ENCODE data around the gene LPO.

LPO gene

DNA sequence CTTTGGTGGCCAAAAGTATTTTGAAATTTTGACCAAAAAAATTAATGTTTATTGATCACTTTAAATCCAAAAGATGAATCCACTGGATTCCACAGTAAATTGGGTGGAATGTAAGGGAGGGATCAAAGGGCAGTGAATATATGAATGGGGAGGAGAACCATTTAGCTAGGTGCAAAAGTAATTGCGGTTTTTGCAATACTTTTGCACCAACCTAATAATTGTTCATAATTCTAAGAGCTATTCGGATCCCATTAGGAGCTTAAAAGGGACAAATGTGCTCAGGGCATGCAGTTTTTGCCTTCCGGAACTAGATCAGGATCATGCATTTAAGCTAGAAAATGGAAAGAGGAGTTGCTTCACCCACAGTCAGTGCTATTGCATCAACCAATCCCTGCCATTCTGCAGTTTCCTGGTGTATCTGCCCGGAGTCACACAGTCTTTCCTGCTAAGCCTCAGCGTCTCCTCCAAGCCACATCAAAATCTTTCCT lies at the start of gene LPO:
Gene LPO (plus strand): TSS at position 438 of the 488 bp plus-strand sequence. CDS start 4,396 bp downstream, outside the sequence.
- no peaks in the 10 kb centered on the region for H3K9me3 Mint-ChIP-seq (ENCODE audit: low read depth)
- H3K4me3 Mint-ChIP-seq, result no peak within 1 kb of the TSS
- no peaks in the 10 kb centered on the region for H3K36me3 Mint-ChIP-seq
- H3K27me3 Mint-ChIP-seq, result peaks cover 14% of the 10 kb centered on the region
- no peaks in the 10 kb centered on the region for H3K4me1 Mint-ChIP-seq (ENCODE audit: low read depth)
- H3K27ac Mint-ChIP-seq, result no peak within 1 kb of the TSS

GRCh38 chr17:58189436-58190146 lies 48.8 kb upstream of the LPO start:
- no peak overlapping the region for H3K27ac Mint-ChIP-seq
- H3K4me1 Mint-ChIP-seq (ENCODE audit: low read depth), result peaks cover 3% of the 10 kb centered on the region
- H3K4me3 Mint-ChIP-seq, result no peak overlapping the region
- no peaks in the 10 kb centered on the region for H3K36me3 Mint-ChIP-seq
- no peaks in the 10 kb centered on the region for H3K9me3 Mint-ChIP-seq (ENCODE audit: low read depth)
- peaks cover 3% of the 10 kb centered on the region for H3K27me3 Mint-ChIP-seq

- Mint-ChIP-seq H3K4me1 (ENCODE audit: low read depth) (no peaks in the 10 kb centered on the region), H3K27ac (no peak overlapping the region), H3K36me3 (no peaks in the 10 kb centered on the region), H3K4me3 (no peak overlapping the region), H3K9me3 (ENCODE audit: low read depth) (no peaks in the 10 kb centered on the region), H3K27me3 (peaks cover 5% of the 10 kb centered on the region)
These were observed 47.0 kb upstream of the LPO start for GRCh38 chr17:58191241-58191896.

- Mint-ChIP-seq H3K4me1 (ENCODE audit: low read depth) (no peaks in the 10 kb centered on the region), H3K27ac (no peak within 1 kb of the TSS), H3K27me3 (peaks cover 3% of the 10 kb centered on the region), H3K4me3 (no peak within 1 kb of the TSS), H3K36me3 (no peaks in the 10 kb centered on the region), H3K9me3 (ENCODE audit: low read depth) (no peaks in the 10 kb centered on the region)
These were observed 45.8 kb upstream of the LPO start, which contains the start of gene EPX for GRCh38 chr17:58192612-58193011. Gene EPX (plus strand): TSS chr17:58192726. CDS start chr17:58192847, 121 bp downstream.

DNA sequence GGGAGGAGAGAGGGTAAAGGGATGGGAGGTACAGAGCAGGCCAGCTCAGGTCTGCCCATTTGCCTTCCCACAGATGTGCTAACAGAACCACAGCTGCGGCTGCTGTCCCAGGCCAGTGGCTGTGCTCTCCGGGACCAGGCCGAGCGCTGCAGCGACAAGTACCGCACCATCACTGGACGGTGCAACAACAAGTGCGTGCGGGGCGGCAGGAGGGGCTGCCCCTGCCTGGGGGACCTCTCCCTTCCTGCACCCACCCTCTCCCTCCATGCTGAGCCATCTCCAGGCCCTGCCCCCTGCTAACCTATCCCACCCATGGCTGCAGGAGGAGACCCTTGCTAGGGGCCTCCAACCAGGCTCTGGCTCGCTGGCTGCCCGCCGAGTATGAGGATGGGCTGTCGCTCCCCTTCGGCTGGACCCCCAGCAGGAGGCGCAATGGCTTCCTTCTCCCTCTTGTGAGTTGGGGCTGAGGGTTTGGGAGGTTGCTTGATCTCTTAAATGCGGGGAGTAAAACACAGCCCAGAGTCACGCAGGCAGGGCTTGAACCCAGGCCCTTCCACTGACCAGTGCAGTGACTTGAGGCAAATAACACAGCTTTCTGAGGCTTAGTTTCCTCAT lies 44.6 kb upstream of the LPO start:
- H3K27me3 Mint-ChIP-seq, result peaks cover 10% of the 10 kb centered on the region
- no peaks in the 10 kb centered on the region for H3K36me3 Mint-ChIP-seq
- no peaks in the 10 kb centered on the region for H3K4me1 Mint-ChIP-seq (ENCODE audit: low read depth)
- no peaks in the 10 kb centered on the region for H3K9me3 Mint-ChIP-seq (ENCODE audit: low read depth)
- no peak overlapping the region for H3K27ac Mint-ChIP-seq
- no peak overlapping the region for H3K4me3 Mint-ChIP-seq

- H3K9me3 Mint-ChIP-seq (ENCODE audit: low read depth), result no peaks in the 10 kb centered on the region
- no peak overlapping the region for H3K4me3 Mint-ChIP-seq
- no peaks in the 10 kb centered on the region for H3K36me3 Mint-ChIP-seq
- H3K4me1 Mint-ChIP-seq (ENCODE audit: low read depth), result peaks cover 2% of the 10 kb centered on the region
- H3K27ac Mint-ChIP-seq, result no peak overlapping the region
- peaks cover 12% of the 10 kb centered on the region for H3K27me3 Mint-ChIP-seq
These were observed 42.8 kb upstream of the LPO start for GRCh38 chr17:58195518-58196123.

- peaks cover 12% of the 10 kb centered on the region for H3K27me3 Mint-ChIP-seq
- H3K9me3 Mint-ChIP-seq (ENCODE audit: low read depth), result no peaks in the 10 kb centered on the region
- peaks cover 2% of the 10 kb centered on the region for H3K4me1 Mint-ChIP-seq (ENCODE audit: low read depth)
- no peak overlapping the region for H3K27ac Mint-ChIP-seq
- H3K4me3 Mint-ChIP-seq, result no peak overlapping the region
- no peaks in the 10 kb centered on the region for H3K36me3 Mint-ChIP-seq
These were observed 41.8 kb upstream of the LPO start for GRCh38 chr17:58196610-58197009.

- Mint-ChIP-seq H3K9me3 (ENCODE audit: low read depth) (no peaks in the 10 kb centered on the region), H3K36me3 (peaks cover 3% of the 10 kb centered on the region), H3K27ac (no peak overlapping the region), H3K4me1 (ENCODE audit: low read depth) (peaks cover 2% of the 10 kb centered on the region), H3K27me3 (peaks cover 12% of the 10 kb centered on the region), H3K4me3 (no peak overlapping the region)
These were observed 38.3 kb upstream of the LPO start for GRCh38 chr17:58200024-58200633.

DNA sequence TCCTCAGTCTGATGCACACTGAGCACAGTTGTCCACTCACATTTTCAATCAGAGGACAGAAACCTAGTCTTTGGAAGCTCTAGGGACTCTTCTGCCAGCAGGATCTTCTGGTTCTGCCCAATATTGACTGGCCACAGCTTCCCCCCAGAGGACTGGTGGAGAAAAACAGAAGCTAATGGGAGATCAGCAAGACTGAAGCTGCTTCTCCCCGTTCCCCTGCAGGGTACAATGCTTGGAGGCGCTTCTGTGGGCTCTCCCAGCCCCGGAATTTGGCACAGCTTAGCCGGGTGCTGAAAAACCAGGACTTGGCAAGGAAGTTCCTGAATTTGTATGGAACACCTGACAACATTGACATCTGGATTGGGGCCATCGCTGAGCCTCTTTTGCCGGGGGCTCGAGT lies 35.5 kb upstream of the LPO start:
- Mint-ChIP-seq H3K27ac (no peak overlapping the region), H3K4me1 (ENCODE audit: low read depth) (peaks cover 2% of the 10 kb centered on the region), H3K9me3 (ENCODE audit: low read depth) (no peaks in the 10 kb centered on the region), H3K4me3 (no peak overlapping the region), H3K27me3 (peaks cover 9% of the 10 kb centered on the region), H3K36me3 (peaks cover 5% of the 10 kb centered on the region)

DNA sequence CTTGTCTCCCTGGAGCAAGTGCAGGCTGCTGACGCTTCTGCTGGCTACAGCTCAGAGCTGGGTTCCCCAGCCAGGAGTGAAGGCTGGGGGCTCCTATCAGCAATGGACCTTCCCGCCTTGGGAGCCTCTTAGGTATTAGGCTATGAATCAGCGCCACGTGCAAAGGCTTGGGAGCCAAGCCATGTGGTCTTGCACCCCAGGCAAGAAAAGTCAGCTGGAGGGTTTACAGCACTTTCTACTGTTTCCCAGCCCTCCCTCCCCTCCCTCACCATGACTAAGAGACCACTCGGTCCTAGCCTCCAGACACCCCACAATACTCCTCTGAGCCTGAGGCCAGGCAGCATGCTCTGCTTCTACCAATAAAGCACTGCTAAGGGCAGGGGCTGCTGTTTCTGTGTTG lies 33.6 kb upstream of the LPO start:
- peaks cover 5% of the 10 kb centered on the region for H3K36me3 Mint-ChIP-seq
- peaks cover 2% of the 10 kb centered on the region for H3K4me1 Mint-ChIP-seq (ENCODE audit: low read depth)
- no peaks in the 10 kb centered on the region for H3K9me3 Mint-ChIP-seq (ENCODE audit: low read depth)
- H3K4me3 Mint-ChIP-seq, result no peak overlapping the region
- peaks cover 2% of the 10 kb centered on the region for H3K27me3 Mint-ChIP-seq
- no peak overlapping the region for H3K27ac Mint-ChIP-seq

GRCh38 chr17:58205936-58206335 lies 32.4 kb upstream of the LPO start:
- H3K4me3 Mint-ChIP-seq, result no peak overlapping the region
- no peaks in the 10 kb centered on the region for H3K9me3 Mint-ChIP-seq (ENCODE audit: low read depth)
- no peaks in the 10 kb centered on the region for H3K4me1 Mint-ChIP-seq (ENCODE audit: low read depth)
- no peaks in the 10 kb centered on the region for H3K27me3 Mint-ChIP-seq
- H3K27ac Mint-ChIP-seq, result no peak overlapping the region
- peaks cover 5% of the 10 kb centered on the region for H3K36me3 Mint-ChIP-seq

- Mint-ChIP-seq H3K4me1 (ENCODE audit: low read depth) (no peaks in the 10 kb centered on the region), H3K9me3 (ENCODE audit: low read depth) (no peaks in the 10 kb centered on the region), H3K27ac (peak overlapping the region; percentile 10)
These were observed 30.9 kb upstream of the LPO start for GRCh38 chr17:58207451-58207850.

DNA sequence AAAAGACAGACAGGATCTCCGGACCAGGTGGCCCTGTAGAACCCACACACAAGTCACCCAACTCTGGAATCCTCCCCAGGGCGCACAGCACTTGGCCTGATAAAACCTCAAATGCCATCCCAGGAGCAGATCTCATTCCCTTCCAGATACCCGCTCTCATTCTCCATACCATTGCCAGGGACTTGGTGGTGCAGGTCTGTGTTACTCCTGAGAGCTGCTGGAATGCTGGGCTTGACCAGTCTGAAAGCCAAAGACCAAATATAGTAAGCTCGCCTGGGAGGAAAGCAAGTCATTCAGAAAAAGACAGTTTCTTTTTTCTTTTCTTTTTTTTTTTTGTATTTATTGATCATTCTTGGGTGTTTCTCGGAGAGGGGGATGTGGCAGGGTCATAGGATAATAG lies 30.0 kb upstream of the LPO start:
- Mint-ChIP-seq H3K27ac (no peak overlapping the region), H3K4me3 (no peak overlapping the region), H3K27me3 (no peaks in the 10 kb centered on the region), H3K36me3 (peaks cover 9% of the 10 kb centered on the region), H3K4me1 (ENCODE audit: low read depth) (no peaks in the 10 kb centered on the region), H3K9me3 (ENCODE audit: low read depth) (no peaks in the 10 kb centered on the region)

More at GRCh38 chr17:58207451-58207850, 30.9 kb upstream of the LPO start:
- Mint-ChIP-seq H3K27me3 (no peaks in the 10 kb centered on the region), H3K36me3 (peaks cover 9% of the 10 kb centered on the region), H3K4me3 (no peak overlapping the region)

- Mint-ChIP-seq H3K27me3 (no peaks in the 10 kb centered on the region), H3K36me3 (peaks cover 6% of the 10 kb centered on the region), H3K27ac (no peak overlapping the region), H3K4me3 (no peak overlapping the region), H3K4me1 (ENCODE audit: low read depth) (no peaks in the 10 kb centered on the region), H3K9me3 (ENCODE audit: low read depth) (no peaks in the 10 kb centered on the region)
These were observed 27.5 kb upstream of the LPO start for GRCh38 chr17:58210922-58211321.

Measured in activated naive CD8-positive, alpha-beta T cell (primary cell).